GM21717 (cell line): ENCODE measurements around the gene PLCB3.

Experiments used
- ATAC-seq: cut with Tn5 transposase; IDR thresholded peaks from one replicate; pipeline ENCODE4 v1.9.1; 2021; ENCODE audit warnings: mild to moderate bottlenecking, moderate library complexity; ENCODE audit not compliant: unreplicated experiment

Gene PLCB3

GRCh38 chr11:64249563-64250414 lies 1.5 kb upstream of the PLCB3 start:
- no peak for ATAC-seq

- no peak for ATAC-seq
Measured at GRCh38 chr11:64250415-64251015, 815 bp upstream of the PLCB3 start.

GRCh38 chr11:64251753-64252002 lies 348 bp downstream of the PLCB3 start:
- ATAC-seq: no peak

GRCh38 chr11:64252003-64252872 lies 908 bp downstream of the PLCB3 start:
- no peak for ATAC-seq

- ATAC-seq: no peak
Measured at GRCh38 chr11:64253043-64253442, 1.7 kb downstream of the PLCB3 start.

- no peak for ATAC-seq
Measured at GRCh38 chr11:64253481-64253880, 2.2 kb downstream of the PLCB3 start.

GRCh38 chr11:64254326-64254725 lies 3.0 kb downstream of the PLCB3 start:
- no peak for ATAC-seq

GRCh38 chr11:64255135-64256128 lies 4.1 kb downstream of the PLCB3 start:
- no peak for ATAC-seq

- no peak for ATAC-seq
Measured at GRCh38 chr11:64256300-64256699, 5.0 kb downstream of the PLCB3 start.

- no peak for ATAC-seq
Measured at GRCh38 chr11:64258356-64258755, 7.0 kb downstream of the PLCB3 start.

GRCh38 chr11:64258946-64259532 lies 7.7 kb downstream of the PLCB3 start:
- no peak for ATAC-seq

GRCh38 chr11:64259533-64260067 lies 8.3 kb downstream of the PLCB3 start:
- no peak for ATAC-seq

GRCh38 chr11:64260147-64260708 lies 8.9 kb downstream of the PLCB3 start:
- no peak for ATAC-seq

- ATAC-seq: no peak
Measured at GRCh38 chr11:64261556-64262080, 10.3 kb downstream of the PLCB3 start.

- no peak for ATAC-seq
Measured at GRCh38 chr11:64262271-64263002, 11.1 kb downstream of the PLCB3 start.

- ATAC-seq: no peak
Measured at GRCh38 chr11:64263021-64263946, 12.0 kb downstream of the PLCB3 start.

- no peak for ATAC-seq
Measured at GRCh38 chr11:64263947-64264317, 12.6 kb downstream of the PLCB3 start.

- no peak for ATAC-seq
Measured at GRCh38 chr11:64264371-64264852, 13.1 kb downstream of the PLCB3 start.
